Tibial nerve (tissue), 4 donors: ENCODE data around the gene MYRF. TPM values are rescaled to one million over a fixed set of nuclear protein-coding genes. Genes with fewer than 3 reads are reported as not detected.

Experiments used
- DNase-seq, 2 donors: peaks; one replicate each; pipeline ENCODE4 v3.0.0-alpha.2; 2019; ENCODE audit warnings: low spot score in 2 of 2
- H3K27ac ChIP-seq, 4 donors: fragments of 200-600 bp; sonication (generic) in 3 of 4; one replicate each; pipeline ENCODE4 v1.5.1; 2017 to 2019; ENCODE audit warnings: mild to moderate bottlenecking in 1 of 4
- H3K27me3 ChIP-seq, 2 donors: fragments of 200-600 bp; sonication (generic) in 1 of 2; one replicate each; pipeline versions ENCODE4 v1.5.1 to v1.6.0; 2017 to 2019
- H3K36me3 ChIP-seq, 3 donors: fragments of 200-600 bp; sonication (generic); one replicate each; pipeline ENCODE4 v1.5.1; 2018 to 2019
- H3K4me1 ChIP-seq, 4 donors: fragments of 200-600 bp; sonication (generic) in 3 of 4; one replicate each; pipeline ENCODE4 v1.5.1; 2017 to 2019
- H3K4me3 ChIP-seq, 4 donors: fragments of 200-600 bp; sonication (generic) in 3 of 4; one replicate each; pipeline ENCODE4 v1.5.1; 2017 to 2019; ENCODE audit warnings: mild to moderate bottlenecking in 1 of 4, moderate library complexity in 1 of 4
- H3K9me3 ChIP-seq, 4 donors: fragments of 200-600 bp; sonication (generic) in 3 of 4; one replicate each; pipeline ENCODE4 v1.5.1; 2017 to 2019
- EP300 ChIP-seq, 2 donors: sonication (generic); formaldehyde crosslinking; IDR thresholded peaks; one replicate each; pipeline ENCODE4 v1.6.1; 2017; ENCODE audit warnings: antibody characterized with exemption in 2 of 2, mild to moderate bottlenecking in 1 of 2
- POLR2A ChIP-seq, 2 donors: fragments of 450-650 bp; IDR thresholded peaks; one replicate each; pipeline ENCODE4 v1.6.1; 2017; ENCODE audit warnings: antibody characterized with exemption in 2 of 2, mild to moderate bottlenecking in 2 of 2, moderate library complexity in 2 of 2
- WGBS, 2 donors: methylation state at CpG; one replicate each; pipeline ENCODE4 v1.1.5; 2018; 5-methylcytosine and 5-hydroxymethylcytosine counted together
- total RNA-seq, 4 donors: library from RNA; depleted of rRNA; stranded (reverse); fragments of >200 nt; gene quantifications; one replicate each; pipeline ENCODE4 v1.1.0, GENCODE V29; 2016
- TF ChIP-seq, protein P1 (sequence below), 5 experiments: fragments of 200-600 bp in 3 of 5; fragments of 450-650 bp in 2 of 5; sonication (generic) in 3 of 5; IDR thresholded peaks; one replicate each; pipeline ENCODE4 v1.5.1; 2016 to 2019; ENCODE audit warnings: antibody characterized with exemption in 5 of 5, mild to moderate bottlenecking in 3 of 5, moderate library complexity in 2 of 5

Gene MYRF
- total RNA-seq, 4 donors from 2014 or later = 1.0 to 7.5 (median 2.1) TPM

DNA sequence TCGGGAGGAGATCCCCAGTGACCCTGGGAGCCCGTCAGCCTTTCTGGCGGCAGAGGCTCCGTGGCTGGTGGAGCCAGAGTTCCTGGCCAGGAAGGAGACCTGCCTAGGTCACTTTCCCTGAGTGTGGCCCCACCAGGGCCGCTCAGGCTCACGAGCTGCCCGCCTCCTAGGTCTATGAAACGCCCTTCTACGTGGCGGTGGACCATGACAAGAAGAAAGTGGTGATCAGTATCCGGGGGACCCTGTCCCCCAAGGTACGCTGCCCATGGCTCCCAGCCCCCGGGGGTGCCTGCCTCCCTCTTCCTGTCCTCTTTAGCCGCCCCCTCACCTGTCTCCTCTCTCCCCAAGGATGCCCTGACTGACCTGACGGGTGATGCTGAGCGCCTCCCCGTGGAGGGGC lies 17.0 kb upstream of the MYRF start:
- no peak for TF ChIP-seq POLR2A (IDR thresholded peaks at IDR 0.05)
- TF ChIP-seq, protein P1, sequence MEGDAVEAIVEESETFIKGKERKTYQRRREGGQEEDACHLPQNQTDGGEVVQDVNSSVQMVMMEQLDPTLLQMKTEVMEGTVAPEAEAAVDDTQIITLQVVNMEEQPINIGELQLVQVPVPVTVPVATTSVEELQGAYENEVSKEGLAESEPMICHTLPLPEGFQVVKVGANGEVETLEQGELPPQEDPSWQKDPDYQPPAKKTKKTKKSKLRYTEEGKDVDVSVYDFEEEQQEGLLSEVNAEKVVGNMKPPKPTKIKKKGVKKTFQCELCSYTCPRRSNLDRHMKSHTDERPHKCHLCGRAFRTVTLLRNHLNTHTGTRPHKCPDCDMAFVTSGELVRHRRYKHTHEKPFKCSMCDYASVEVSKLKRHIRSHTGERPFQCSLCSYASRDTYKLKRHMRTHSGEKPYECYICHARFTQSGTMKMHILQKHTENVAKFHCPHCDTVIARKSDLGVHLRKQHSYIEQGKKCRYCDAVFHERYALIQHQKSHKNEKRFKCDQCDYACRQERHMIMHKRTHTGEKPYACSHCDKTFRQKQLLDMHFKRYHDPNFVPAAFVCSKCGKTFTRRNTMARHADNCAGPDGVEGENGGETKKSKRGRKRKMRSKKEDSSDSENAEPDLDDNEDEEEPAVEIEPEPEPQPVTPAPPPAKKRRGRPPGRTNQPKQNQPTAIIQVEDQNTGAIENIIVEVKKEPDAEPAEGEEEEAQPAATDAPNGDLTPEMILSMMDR (IDR thresholded peaks at IDR 0.05) = no peak
- no peak for TF ChIP-seq EP300 (IDR thresholded peaks at IDR 0.05)
- DNase-seq = no peak
- WGBS, 2 donors = 86 to 92% methylated on average over 17 of the region's 17 CpGs
- peaks cover 0 to 77% (median 0%) of the 10 kb centered on the region in 3 donors for H3K36me3 ChIP-seq
- no peaks in the 10 kb centered on the region for H3K9me3 ChIP-seq
- H3K4me3 ChIP-seq = no peak overlapping the region
- peaks cover 0 to 27% (median 5%) of the 10 kb centered on the region in 4 donors for H3K4me1 ChIP-seq
- H3K27ac ChIP-seq = no peak overlapping the region
- no peaks in the 10 kb centered on the region for H3K27me3 ChIP-seq

DNA sequence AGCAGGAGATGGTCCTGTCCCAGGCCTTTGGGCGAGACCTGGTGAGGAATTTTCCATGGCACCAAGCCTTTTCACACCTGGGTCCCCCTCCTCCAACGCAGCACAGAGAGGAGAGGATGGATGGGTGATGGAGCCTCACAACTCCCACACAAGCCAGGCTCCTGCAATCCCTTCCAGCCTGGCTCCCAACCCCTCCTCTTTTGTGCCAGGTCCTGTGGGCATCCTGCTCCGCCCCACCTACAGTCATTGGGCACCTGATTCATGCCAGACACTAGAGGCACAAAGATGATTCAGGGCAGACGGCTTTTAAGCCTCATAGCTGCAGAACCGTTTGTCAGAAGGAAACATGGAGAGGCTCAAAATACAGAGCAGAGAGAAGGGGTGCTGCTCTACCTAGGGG lies 16.1 kb upstream of the MYRF start:
- peaks cover 0 to 79% (median 0%) of the 10 kb centered on the region in 3 donors for H3K36me3 ChIP-seq
- no peaks in the 10 kb centered on the region for H3K27me3 ChIP-seq
- H3K27ac ChIP-seq = no peak overlapping the region
- H3K4me1 ChIP-seq = peaks cover 0 to 24% (median 5%) of the 10 kb centered on the region in 4 donors
- no peak overlapping the region for H3K4me3 ChIP-seq
- no peak for DNase-seq
- 89 to 93% methylated on average over 5 of the region's 5 CpGs for whole genome bisulfite sequencing, 2 donors
- H3K9me3 ChIP-seq = no peaks in the 10 kb centered on the region
- no peak for TF ChIP-seq EP300 (IDR thresholded peaks at IDR 0.05)
- TF ChIP-seq, protein P1 (IDR thresholded peaks at IDR 0.05) = no peak
- no peak for TF ChIP-seq POLR2A (IDR thresholded peaks at IDR 0.05)

DNA sequence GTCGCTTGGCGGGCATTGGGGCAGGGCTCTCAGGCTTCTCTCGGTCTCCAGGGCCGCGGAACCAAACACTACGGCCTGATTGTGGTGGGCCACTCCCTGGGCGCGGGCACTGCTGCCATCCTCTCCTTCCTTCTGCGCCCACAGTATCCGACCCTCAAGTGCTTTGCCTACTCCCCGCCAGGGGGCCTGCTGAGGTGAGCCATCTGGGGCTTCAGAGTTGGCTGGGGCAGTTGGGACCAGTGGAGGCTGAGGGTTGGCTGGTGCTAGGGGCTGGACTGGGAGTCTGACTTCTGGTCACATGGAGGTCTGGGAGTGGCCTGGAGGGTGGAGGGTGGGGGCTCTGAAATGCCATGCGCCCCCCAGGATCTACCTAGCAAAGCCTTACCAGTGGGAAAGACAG lies 15.3 kb upstream of the MYRF start:
- no peak for DNase-seq
- no peak overlapping the region for H3K4me3 ChIP-seq
- no peaks in the 10 kb centered on the region for H3K27me3 ChIP-seq
- H3K9me3 ChIP-seq = no peaks in the 10 kb centered on the region
- H3K36me3 ChIP-seq = peaks cover 0 to 81% (median 0%) of the 10 kb centered on the region in 3 donors
- WGBS, 2 donors = 94 to 96% methylated on average over 10 to 12 of the region's 12 CpGs
- TF ChIP-seq EP300 (IDR thresholded peaks at IDR 0.05) (no peak), POLR2A (IDR thresholded peaks at IDR 0.05) (no peak)
- TF ChIP-seq, protein P1 (IDR thresholded peaks at IDR 0.05) = no peak
- no peak overlapping the region for H3K27ac ChIP-seq
- H3K4me1 ChIP-seq = peaks cover 0 to 15% (median 5%) of the 10 kb centered on the region in 4 donors

DNA sequence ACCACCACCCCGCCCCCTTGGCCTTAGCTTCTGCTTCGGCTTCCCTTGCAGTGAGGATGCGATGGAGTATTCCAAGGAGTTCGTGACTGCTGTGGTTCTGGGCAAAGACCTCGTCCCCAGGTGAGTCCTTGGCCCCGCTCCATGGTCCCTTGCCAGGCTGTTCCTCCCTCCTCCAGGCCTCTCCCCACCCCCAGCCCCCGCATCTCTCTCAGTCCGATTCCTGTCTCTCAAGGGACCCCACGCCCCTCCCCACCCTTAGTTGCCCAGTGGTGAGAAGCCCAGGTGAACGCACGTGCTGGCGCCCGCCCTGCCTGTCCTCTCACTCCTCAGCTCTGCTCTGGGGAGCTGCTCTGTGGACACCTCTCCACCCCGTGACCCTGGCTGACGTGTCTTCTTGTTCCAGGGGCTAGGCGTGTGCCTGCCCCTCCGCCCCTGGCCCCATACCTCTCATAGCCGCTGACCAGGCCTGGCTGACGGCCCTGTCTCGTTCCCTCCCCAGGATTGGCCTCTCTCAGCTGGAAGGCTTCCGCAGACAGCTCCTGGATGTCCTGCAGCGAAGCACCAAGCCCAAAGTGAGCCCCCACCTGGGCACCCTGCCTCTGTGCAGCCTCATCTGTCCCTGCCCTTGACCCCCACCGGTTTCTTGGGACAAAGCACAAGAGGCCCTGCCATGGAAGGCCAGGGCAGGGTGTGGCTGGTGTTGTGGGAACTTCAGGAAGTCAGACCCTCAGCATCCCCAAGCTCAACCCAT lies 14.6 kb upstream of the MYRF start:
- TF ChIP-seq, protein P1 (IDR thresholded peaks at IDR 0.05) = no peak
- TF ChIP-seq POLR2A (IDR thresholded peaks at IDR 0.05) = no peak
- WGBS, 2 donors = 81 to 92% methylated on average over 21 to 22 of the region's 23 CpGs
- no peak for DNase-seq
- H3K27me3 ChIP-seq = no peaks in the 10 kb centered on the region
- H3K4me1 ChIP-seq = peaks cover 0 to 9% (median 2%) of the 10 kb centered on the region in 4 donors
- H3K4me3 ChIP-seq = no peak overlapping the region
- peaks cover 0 to 87% (median 0%) of the 10 kb centered on the region in 3 donors for H3K36me3 ChIP-seq
- no peak overlapping the region for H3K27ac ChIP-seq
- no peaks in the 10 kb centered on the region for H3K9me3 ChIP-seq

DNA sequence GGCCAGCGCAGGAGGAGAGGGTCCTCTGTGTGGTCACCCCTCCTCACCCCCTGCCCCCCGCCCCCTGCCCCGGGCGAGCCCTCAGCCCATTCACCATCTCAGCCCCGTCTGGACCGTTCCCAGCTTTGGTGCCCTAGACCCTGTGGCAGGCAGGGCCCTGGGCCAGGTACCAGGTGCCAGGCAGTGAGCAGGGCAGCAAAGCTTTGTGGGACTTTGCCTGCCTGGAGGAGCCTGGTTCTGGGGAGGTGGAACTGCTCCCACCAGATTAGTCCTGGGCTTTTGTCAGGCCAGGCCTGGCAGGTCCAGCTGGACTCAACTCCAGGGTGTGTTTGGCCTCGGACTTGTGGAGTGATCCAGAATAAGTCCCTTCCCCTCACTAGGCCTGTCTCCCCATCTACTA lies 13.7 kb upstream of the MYRF start:
- peaks cover 0 to under 1% (median 0%) of the 10 kb centered on the region in 4 donors for H3K4me1 ChIP-seq
- H3K9me3 ChIP-seq = no peaks in the 10 kb centered on the region
- H3K36me3 ChIP-seq = peaks cover 0 to 96% (median 0%) of the 10 kb centered on the region in 3 donors
- DNase-seq = no peak
- no peak overlapping the region for H3K4me3 ChIP-seq
- WGBS, 2 donors = 67 to 89% methylated on average over 2 of the region's 7 CpGs
- no peak overlapping the region for H3K27ac ChIP-seq
- TF ChIP-seq POLR2A (IDR thresholded peaks at IDR 0.05) (no peak), EP300 (IDR thresholded peaks at IDR 0.05) (no peak)
- no peaks in the 10 kb centered on the region for H3K27me3 ChIP-seq
